ENCODE results near the gene PAAF1. TPM values are rescaled to one million over a fixed set of nuclear protein-coding genes. Genes with fewer than 3 reads are reported as not detected.

The PAAF1 gene
- total and polyA plus RNA-seq, 2 of the 13 experiments (the other 11 are each of a cell fraction or from before 2014, with no cell fraction given): 13.5 to 28.8 TPM

DNA sequence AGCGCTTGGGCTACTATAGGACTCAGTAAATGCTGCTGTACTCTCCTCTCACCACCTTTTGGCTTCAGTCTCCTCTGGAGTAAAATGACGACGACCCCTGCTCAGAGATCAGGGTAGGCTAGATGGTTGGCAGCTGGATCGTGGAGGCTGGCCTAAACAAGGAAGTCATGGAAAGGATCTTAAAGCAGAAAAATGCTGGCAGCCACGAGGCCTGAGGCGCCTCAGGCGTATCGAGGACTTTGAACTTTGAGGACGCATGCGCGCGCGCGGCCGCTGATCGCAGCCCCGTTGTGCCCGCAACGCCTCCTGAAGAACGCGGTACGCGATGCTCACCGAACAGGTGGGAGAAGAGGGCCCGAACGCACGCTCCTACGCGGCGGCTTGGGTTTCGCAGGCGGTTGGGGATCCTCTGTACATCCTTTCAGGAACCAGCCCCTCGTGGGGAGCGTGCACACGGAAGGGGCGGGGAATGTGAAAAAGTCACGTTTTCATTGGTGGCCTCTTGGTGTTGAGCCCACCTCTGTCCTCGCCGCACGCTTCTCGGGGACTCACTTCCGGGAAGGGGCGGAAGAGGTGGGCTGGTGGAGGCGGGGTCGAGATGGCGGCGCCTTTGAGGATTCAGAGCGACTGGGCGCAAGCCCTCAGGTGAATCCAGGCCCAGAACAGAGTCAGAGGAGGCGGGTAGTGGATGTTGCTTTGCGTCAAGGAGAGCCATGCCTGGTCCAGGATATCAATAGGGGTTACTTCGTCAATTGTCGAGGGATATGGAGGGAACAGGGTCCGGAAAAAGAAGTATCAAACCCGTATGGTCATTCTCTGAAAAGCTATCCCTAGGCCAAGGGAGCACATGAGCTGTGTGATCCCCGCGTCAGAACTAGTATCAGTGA is at the start of gene PAAF1, which contains the start of gene COA4 (continued):
- no peak for TF ChIP-seq ZNF101 (CRISPR knock-in tag; IDR thresholded peaks at IDR 0.05; ENCODE audit: borderline replicate concordance, low read depth)
- peak; percentile 65 for TF ChIP-seq IKZF4 (CRISPR knock-in tag; IDR thresholded peaks at IDR 0.05; ENCODE audit: borderline replicate concordance, low read depth, not compliant biosample characterization)
- TF ChIP-seq ZNF224 (CRISPR knock-in tag; IDR thresholded peaks at IDR 0.05): no peak
- no peak for TF ChIP-seq EHMT2 (IDR thresholded peaks at IDR 0.05; ENCODE audit: borderline replicate concordance, low read depth, low read length)
- TF ChIP-seq HOXA7 (CRISPR knock-in tag; IDR thresholded peaks at IDR 0.05): no peak
- TF ChIP-seq, protein P1, sequence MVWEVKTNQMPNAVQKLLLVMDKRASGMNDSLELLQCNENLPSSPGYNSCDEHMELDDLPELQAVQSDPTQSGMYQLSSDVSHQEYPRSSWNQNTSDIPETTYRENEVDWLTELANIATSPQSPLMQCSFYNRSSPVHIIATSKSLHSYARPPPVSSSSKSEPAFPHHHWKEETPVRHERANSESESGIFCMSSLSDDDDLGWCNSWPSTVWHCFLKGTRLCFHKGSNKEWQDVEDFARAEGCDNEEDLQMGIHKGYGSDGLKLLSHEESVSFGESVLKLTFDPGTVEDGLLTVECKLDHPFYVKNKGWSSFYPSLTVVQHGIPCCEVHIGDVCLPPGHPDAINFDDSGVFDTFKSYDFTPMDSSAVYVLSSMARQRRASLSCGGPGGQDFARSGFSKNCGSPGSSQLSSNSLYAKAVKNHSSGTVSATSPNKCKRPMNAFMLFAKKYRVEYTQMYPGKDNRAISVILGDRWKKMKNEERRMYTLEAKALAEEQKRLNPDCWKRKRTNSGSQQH (CRISPR knock-in tag; IDR thresholded peaks at IDR 0.05; ENCODE audit: low read depth): 0 out of 2 replicates have a peak, but pooled peaks have one; percentile 21
- no peak for TF ChIP-seq SETDB1 (CRISPR knock-in tag; IDR thresholded peaks at IDR 0.05; ENCODE audit: borderline replicate concordance)
- no peak for TF ChIP-seq SMARCC2 (IDR thresholded peaks at IDR 0.05)
- TF ChIP-seq, protein P2, sequence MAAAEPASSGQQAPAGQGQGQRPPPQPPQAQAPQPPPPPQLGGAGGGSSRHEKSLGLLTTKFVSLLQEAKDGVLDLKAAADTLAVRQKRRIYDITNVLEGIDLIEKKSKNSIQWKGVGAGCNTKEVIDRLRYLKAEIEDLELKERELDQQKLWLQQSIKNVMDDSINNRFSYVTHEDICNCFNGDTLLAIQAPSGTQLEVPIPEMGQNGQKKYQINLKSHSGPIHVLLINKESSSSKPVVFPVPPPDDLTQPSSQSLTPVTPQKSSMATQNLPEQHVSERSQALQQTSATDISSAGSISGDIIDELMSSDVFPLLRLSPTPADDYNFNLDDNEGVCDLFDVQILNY (CRISPR knock-in tag; conservative IDR thresholded peaks at IDR 0.05): no peak
- peak; percentile 65; the same call in 1 of the 2 replicates for TF ChIP-seq ZSCAN25 (CRISPR knock-in tag; IDR thresholded peaks at IDR 0.05)
- TF ChIP-seq, protein P3, sequence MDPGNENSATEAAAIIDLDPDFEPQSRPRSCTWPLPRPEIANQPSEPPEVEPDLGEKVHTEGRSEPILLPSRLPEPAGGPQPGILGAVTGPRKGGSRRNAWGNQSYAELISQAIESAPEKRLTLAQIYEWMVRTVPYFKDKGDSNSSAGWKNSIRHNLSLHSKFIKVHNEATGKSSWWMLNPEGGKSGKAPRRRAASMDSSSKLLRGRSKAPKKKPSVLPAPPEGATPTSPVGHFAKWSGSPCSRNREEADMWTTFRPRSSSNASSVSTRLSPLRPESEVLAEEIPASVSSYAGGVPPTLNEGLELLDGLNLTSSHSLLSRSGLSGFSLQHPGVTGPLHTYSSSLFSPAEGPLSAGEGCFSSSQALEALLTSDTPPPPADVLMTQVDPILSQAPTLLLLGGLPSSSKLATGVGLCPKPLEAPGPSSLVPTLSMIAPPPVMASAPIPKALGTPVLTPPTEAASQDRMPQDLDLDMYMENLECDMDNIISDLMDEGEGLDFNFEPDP (CRISPR knock-in tag; conservative IDR thresholded peaks at IDR 0.05): no peak; the same call in 1 of the 2 replicates
- TF ChIP-seq KLF12 (CRISPR knock-in tag; IDR thresholded peaks at IDR 0.05; ENCODE audit: borderline replicate concordance): no peak
- TF ChIP-seq TMF1 (CRISPR knock-in tag; IDR thresholded peaks at IDR 0.05; ENCODE audit: low read depth): no peak
- TF ChIP-seq NR3C1 (CRISPR knock-in tag; IDR thresholded peaks at IDR 0.05): no peak
- TF ChIP-seq, protein P4, sequence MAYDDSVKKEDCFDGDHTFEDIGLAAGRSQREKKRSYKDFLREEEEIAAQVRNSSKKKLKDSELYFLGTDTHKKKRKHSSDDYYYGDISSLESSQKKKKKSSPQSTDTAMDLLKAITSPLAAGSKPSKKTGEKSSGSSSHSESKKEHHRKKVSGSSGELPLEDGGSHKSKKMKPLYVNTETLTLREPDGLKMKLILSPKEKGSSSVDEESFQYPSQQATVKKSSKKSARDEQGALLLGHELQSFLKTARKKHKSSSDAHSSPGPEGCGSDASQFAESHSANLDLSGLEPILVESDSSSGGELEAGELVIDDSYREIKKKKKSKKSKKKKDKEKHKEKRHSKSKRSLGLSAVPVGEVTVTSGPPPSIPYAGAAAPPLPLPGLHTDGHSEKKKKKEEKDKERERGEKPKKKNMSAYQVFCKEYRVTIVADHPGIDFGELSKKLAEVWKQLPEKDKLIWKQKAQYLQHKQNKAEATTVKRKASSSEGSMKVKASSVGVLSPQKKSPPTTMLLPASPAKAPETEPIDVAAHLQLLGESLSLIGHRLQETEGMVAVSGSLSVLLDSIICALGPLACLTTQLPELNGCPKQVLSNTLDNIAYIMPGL (CRISPR knock-in tag; IDR thresholded peaks at IDR 0.05; ENCODE audit: borderline replicate concordance in 1 of 2, low read depth in 1 of 2): peak; percentile 48 to 86; a peak in 3 of 4 replicates
- 0 out of 2 replicates have a peak, but pooled peaks have one; percentile 57 for TF ChIP-seq ZFP37 (CRISPR knock-in tag; IDR thresholded peaks at IDR 0.05; ENCODE audit: borderline replicate concordance)
- TF ChIP-seq ZNF263 (CRISPR knock-in tag; IDR thresholded peaks at IDR 0.05): peak; percentile 14; the same call in 1 of the 2 replicates
- TF ChIP-seq, protein P5, sequence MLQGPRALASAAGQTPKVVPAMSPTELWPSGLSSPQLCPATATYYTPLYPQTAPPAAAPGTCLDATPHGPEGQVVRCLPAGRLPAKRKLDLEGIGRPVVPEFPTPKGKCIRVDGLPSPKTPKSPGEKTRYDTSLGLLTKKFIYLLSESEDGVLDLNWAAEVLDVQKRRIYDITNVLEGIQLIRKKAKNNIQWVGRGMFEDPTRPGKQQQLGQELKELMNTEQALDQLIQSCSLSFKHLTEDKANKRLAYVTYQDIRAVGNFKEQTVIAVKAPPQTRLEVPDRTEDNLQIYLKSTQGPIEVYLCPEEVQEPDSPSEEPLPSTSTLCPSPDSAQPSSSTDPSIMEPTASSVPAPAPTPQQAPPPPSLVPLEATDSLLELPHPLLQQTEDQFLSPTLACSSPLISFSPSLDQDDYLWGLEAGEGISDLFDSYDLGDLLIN (CRISPR knock-in tag; IDR thresholded peaks at IDR 0.05; ENCODE audit: borderline replicate concordance): no peak
- TF ChIP-seq CENPT (CRISPR knock-in tag; IDR thresholded peaks at IDR 0.05; ENCODE audit: low read depth): peak; percentile 72; the same call in 1 of the 2 replicates
- no peak; the same call in 1 of the 2 replicates for TF ChIP-seq SP140L (CRISPR knock-in tag; IDR thresholded peaks at IDR 0.05; ENCODE audit: borderline replicate concordance)
